Measurements from ENCODE around the gene MAN2B1.

DNA sequence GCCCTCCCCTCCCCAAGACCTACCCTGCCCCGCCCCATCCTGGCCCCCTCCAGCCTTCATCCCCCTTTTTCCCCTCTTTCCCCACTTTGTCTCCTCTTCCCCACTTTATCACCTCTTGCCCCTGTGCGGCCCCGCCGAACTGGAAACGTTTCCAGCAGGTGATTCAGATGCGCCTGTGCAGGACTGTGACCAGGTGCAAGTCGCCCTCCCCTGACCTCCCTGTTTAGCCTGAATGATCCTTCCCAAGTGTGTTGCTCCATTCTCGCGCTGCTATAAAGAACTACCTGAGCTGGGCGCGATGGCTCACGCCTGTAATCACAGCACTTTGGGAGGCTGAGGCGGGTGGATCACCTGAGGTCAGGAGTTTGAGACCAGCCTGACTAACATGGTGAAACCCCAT lies 29.9 kb downstream of the MAN2B1 start:
- TF ChIP-seq, protein P1, sequence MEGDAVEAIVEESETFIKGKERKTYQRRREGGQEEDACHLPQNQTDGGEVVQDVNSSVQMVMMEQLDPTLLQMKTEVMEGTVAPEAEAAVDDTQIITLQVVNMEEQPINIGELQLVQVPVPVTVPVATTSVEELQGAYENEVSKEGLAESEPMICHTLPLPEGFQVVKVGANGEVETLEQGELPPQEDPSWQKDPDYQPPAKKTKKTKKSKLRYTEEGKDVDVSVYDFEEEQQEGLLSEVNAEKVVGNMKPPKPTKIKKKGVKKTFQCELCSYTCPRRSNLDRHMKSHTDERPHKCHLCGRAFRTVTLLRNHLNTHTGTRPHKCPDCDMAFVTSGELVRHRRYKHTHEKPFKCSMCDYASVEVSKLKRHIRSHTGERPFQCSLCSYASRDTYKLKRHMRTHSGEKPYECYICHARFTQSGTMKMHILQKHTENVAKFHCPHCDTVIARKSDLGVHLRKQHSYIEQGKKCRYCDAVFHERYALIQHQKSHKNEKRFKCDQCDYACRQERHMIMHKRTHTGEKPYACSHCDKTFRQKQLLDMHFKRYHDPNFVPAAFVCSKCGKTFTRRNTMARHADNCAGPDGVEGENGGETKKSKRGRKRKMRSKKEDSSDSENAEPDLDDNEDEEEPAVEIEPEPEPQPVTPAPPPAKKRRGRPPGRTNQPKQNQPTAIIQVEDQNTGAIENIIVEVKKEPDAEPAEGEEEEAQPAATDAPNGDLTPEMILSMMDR (IDR thresholded peaks at IDR 0.05) = no peak
- TF ChIP-seq EP300 (IDR thresholded peaks at IDR 0.05) (no peak), POLR2A (IDR thresholded peaks at IDR 0.05) (no peak)
